PC-9 (cell line): Measurements from ENCODE around the gene ASB8.

ENCODE experiments used
- EZH2 ChIP-seq: fragments of 200-600 bp; sonication (generic); IDR thresholded peaks from 2 replicates; pipeline ENCODE4 v1.8.0; 2017; ENCODE audit warnings: antibody characterized with exemption, low read depth
- TF ChIP-seq, protein P1 (sequence below): fragments of 200-600 bp; sonication (generic); conservative IDR thresholded peaks from 2 replicates; pipeline ENCODE4 v1.6.1; 2017; ENCODE audit warnings: mixed run types, antibody characterized with exemption, mild to moderate bottlenecking, moderate library complexity

DNA sequence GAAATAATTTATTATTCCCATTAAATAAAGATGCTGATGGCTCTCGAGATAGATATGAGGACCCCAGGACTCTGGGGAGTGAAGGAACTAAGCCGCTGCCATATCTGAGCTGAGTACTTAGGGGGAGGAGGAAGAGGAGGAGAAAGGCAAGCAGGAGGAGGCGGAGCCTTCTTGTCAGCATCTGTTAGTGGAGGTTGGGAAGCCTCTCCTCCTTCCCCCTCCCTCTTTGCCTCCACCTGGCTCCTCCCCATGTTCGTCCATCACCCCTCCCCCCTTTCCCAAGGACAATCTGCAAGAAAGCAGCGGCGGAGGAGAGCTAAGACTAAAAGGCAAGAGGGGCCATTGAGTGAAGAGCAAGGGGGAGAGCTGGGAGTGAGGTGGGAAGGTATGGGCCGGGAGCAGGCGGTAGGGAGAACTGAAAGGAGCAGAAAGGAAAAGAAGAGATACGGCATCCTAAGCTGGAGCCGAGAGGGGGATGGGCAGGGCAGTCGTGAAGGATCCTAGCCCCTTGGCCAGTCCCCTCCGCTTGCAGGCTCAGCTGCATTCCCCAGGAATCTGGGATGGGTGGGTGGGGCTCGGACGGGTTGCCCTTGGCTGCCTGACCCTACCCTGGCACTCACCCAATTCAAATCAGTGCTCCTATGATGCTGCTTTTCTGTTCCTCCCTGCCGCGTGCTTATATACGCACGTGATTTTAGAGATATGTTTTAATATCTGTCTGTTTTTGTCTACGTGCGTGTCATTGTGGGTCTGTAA is 38.1 kb downstream of the ASB8 start, which contains the start of gene PFKM:
- TF ChIP-seq, protein P1, sequence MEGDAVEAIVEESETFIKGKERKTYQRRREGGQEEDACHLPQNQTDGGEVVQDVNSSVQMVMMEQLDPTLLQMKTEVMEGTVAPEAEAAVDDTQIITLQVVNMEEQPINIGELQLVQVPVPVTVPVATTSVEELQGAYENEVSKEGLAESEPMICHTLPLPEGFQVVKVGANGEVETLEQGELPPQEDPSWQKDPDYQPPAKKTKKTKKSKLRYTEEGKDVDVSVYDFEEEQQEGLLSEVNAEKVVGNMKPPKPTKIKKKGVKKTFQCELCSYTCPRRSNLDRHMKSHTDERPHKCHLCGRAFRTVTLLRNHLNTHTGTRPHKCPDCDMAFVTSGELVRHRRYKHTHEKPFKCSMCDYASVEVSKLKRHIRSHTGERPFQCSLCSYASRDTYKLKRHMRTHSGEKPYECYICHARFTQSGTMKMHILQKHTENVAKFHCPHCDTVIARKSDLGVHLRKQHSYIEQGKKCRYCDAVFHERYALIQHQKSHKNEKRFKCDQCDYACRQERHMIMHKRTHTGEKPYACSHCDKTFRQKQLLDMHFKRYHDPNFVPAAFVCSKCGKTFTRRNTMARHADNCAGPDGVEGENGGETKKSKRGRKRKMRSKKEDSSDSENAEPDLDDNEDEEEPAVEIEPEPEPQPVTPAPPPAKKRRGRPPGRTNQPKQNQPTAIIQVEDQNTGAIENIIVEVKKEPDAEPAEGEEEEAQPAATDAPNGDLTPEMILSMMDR: no peak
- TF ChIP-seq EZH2: no peak
